Stimulated activated CD8-positive, alpha-beta memory T cell treated with anti-CD3 and anti-CD28 coated beads, Interleukin-2, amount 100 ng/mL, for 1 hour (primary cell): ENCODE results near the gene CELA2B.
"Not testable (repeated sequence)": the region's sequence is repeated elsewhere in the genome, so short reads cannot be mapped to it uniquely, and the experiment has no call there.

ENCODE experiments used
- DNase-seq, 2 donors: peaks; one replicate each; pipeline ENCODE4 v3.0.0-alpha.2; 2020; ENCODE audit warnings: low read depth in 2 of 2

CELA2B gene

DNA sequence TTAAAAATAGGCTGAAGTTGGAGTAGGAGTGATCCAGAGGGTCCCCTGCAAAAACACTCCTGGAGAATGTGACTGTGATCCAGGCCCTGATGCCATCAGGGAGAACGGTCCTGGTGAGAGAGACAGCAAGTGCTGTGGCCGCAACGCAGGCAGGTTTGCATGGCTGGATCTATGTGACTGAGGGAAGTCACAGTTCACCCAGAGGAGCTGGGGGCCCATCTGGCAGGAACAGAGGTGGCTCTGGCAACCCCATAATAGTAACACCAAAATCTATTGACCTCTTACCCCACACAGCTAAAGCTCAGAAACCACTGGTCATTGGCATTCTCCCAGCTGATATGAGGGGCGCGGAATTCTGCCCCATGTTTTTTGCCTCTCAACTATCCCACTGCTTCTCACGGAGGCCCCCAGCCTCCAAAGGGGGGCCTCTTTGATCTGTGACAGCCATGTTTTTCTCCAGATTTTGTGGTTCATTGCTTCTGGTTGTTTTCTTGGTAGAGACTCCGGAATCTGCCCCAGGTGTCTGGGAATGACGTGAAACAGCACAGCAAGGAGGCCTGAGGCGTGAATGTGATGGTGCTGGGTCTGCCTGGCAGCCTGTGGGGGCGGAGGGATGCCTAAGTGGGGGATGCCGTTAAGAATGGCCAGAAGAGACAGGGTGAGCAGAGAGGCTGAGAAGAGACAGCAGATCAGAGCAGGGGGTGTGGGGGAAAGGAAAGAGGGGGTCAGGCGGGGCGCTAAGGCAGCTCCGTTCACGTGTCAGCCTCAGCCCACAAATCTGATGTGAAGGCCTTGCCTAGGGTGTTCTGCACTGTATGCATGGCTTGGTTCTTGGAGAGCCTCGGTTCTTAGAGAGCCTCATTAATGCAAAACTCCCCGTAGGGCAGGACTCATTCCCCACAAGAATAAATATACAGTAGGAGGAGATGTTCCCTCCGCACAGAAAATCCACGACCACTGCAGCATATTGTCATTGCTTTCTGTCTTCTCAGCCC is 24.6 kb downstream of the CELA2B start:
- DNase-seq, result no peak

DNA sequence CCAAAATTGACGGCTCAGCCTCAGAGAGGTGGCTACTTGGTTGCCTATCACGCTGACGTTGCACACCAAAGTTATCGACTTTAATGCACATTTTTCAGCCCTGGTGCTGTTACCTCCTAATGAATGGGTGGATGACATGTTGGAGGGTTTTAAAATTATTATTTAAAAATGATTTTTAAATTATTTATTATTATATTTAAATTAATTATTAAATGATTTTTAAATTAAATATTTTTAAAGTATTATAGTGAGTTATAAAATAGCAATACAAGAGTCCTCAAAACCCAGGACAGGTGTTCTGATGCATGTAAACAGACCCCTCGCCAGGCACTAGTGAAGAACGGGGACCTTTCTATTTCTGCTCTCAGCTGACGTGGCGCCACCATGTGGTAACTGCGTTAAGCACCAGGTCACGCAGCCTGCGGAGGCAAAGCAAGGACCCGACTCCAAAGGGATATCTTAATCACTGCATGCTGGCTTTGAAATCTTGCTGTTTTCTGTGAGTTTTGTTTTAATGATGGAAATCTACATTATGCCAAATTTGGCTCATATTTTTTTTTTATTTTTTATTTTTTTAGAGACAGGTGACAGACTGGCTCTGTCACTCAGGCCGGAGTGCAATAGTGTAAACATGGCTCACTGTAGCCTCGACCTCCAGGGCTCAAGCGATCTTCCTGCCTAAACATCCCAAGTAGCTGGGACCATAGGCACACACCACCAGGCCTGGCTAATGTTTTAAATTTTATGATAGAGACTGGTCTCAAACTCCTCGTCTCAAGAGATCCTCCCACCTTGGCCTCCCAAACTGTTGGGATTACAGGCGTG is 25.5 kb downstream of the CELA2B start:
- DNase-seq, result no peak

GRCh38 chr1:15504436-15504835 is 28.5 kb downstream of the CELA2B start:
- DNase-seq, result no peak

DNA sequence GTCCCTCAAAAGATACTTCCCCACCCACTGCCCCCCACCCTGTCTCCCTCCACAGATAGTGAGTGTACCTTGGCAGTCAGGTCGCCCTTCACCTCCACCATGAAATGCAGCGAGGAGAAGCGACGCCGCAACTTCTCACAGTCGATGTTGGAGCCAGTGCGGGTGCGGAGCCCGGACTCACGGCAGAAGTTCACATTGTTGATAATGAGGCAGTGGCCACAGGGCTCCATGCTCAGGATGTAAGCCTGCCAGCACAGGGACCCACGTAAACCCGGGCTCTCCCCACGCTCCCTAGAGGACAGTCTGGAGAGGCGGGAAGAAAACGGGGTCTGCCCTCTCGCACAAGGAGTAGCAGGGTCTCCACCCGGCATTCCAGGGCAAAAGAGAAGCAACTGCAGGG is 30.9 kb downstream of the CELA2B start:
- DNase-seq, result no peak

DNA sequence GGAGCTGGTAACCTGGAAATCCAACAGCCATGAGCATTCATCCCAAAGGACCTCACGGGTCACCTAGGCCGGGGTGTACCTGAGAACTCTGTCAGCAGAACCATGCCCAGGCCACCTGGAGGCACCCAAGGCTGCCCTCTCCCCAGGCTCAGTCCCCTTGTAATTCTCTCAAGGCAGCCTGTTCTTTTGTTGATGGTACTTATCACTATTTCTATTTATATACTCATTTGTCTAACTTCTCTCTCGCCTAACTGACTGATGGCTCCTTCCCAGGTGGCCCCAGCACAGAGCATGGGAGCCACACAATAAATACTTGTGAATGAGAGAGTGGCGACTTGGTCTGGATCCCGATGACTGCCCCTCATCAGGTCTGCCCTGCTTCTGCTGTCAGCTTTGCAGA is 31.4 kb downstream of the CELA2B start:
- DNase-seq, result no peak

GRCh38 chr1:15508700-15509487 is 33.0 kb downstream of the CELA2B start:
- DNase-seq, result no peak

DNA sequence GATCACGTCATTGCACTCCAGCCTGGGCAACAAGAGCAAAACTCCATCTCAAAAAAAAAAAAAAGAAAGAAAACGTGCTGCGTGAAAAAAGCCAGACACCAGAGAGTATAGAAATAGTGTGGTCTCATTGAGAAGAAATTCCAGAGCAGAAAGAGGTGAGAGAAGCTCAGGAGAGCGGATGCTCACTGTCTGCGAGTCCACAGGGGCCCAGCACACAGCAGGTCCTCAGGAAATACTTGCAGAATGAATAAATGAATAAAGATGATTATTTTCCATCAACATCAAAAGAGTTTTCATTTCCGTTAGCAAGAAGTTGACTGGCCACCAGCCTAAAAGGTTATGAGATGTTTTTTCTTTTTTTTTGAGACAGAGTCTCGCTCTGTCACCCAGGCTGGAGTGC is 33.7 kb downstream of the CELA2B start:
- no peak for DNase-seq

- no peak for DNase-seq
Observed at GRCh38 chr1:15510611-15511405, 34.9 kb downstream of the CELA2B start.

- no peak for DNase-seq
Observed at GRCh38 chr1:15513192-15513591, 37.3 kb downstream of the CELA2B start.

DNA sequence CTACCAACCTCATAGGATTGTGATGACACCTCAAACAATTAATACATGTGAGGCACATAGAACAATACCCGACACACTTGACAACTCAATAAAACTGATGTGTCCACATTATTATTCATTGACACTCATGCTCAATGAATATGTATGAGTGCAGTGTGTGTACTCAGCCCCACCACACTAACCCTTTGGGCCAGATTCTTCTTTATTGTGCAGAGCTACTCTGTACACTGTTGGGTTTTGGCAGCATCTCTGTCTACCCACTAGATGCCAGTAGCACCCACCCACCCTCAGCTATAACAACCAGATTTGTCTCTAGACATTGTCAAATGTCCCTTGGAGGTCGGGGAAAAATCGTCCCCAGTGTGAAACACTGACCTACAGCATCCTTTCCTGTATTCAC is 38.0 kb downstream of the CELA2B start:
- no peak for DNase-seq

DNA sequence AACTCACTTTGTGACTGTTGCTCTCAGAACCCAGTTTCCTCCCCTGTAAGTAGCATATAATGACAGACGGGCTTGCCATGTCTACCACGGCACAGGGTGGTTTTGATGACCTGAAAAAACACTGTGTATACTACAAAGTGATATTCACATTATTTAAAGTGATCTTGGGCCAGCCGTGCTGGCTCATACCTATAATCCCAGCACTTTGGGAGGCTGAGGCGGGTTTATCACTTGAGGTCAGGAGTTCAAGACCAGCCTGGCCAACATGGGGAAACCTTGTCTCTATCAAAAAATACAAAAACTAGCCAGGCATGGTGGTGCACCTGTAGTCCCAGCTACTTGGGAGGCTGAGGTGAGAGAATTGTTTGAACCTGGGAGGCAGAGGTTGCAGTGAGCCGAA is 38.7 kb downstream of the CELA2B start:
- DNase-seq, result not testable (repeated sequence)

DNA sequence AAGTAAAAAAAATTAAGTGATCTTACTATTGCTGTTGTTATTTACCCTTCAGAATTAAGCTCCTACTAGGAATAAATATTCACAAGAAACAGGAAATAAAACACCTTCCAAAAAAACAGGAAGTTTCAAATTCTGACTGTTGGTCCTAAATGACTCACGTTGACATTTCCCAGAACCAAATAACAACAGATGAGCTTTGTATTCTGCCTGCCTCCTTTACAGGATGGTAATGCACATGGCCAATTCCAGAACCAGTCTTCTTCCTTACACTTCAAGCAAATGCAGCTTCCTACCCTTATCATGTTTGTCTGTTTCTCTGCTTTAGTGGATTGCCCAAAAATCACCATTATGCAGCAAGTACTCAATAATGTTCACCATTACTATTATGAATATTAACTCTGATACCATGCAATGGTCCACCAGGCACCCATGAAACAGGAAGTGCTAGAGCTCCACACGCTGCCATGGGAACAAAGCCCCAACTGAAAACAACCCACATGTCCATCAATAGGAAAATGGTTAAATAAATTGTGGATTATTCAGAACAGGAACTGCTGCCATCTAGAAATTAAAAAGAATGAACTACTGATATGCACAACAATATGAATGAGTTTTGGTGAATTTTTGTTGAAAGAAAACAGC is 39.2 kb downstream of the CELA2B start:
- no peak for DNase-seq

- no peak for DNase-seq
Observed at GRCh38 chr1:15519625-15520024, 43.7 kb downstream of the CELA2B start.

DNA sequence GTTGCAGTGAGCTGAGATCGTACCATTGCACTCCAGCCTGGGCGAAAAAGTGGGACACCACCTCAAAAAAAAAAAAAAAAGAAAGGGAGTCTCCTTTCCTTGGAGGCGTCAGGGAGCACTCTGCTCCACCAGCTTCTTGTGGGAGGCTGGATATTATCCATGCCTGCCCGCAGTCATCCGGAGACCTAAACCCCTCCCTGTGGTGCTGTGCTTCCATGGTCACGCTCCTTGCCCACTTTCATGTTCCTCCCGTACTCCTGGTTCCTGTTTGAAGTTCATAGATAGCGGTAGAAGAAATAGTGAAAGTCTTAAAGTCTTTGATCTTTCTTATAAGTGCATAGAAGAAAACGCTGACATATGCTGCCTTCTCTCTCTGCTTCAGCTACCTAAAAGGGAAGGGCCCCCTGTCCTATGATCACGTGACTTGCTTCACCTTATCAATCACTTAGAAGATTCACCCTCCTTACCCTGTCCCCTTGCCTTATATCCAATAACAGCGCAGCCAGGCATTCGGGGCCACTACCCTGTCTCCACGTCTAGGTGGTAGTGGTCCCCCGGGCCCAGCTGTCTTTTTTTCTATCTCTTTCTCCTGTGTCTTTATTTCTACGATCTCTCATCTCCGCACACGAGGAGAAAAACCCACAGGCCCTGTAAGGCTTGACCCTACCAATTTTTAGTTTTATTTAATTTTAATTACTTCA is 45.5 kb downstream of the CELA2B start:
- DNase-seq, result not testable (repeated sequence)

DNA sequence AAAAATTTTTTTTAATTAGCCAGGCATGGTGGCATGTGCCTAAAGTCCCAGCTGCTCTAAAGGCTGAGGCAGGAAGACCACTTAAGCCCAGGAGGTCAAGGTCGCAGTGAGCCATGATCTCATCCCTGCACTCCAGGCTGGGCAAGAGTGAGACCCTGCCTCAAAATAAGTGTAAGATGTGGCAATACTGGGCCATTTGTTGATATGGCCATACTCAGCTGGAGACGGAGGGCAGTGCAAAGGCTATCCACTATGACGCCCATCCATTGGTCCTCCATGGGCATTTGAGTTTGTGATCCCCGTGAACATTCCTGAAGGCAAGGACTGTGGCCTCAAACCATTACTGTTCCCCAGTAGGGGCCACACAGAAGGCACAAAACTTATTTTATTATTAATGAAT is 46.6 kb downstream of the CELA2B start:
- no peak for DNase-seq

GRCh38 chr1:15523104-15524020 is 47.5 kb downstream of the CELA2B start:
- no peak for DNase-seq

GRCh38 chr1:15524021-15524282 is 48.0 kb downstream of the CELA2B start, which contains the start of gene CASP9:
Gene CASP9 (minus strand): TSS chr1:15524215. CDS start chr1:15524200, 15 bp downstream.
- DNase-seq, result no peak

- DNase-seq, result peak; percentile 100
Observed at GRCh38 chr1:15524283-15525049, 48.6 kb downstream of the CELA2B start.
